Muscle of back (tissue), 11 donors: ENCODE results near the gene CTDP1. TPM values are rescaled to one million over a fixed set of nuclear protein-coding genes. Genes with fewer than 3 reads are reported as not detected.

Source experiments
- DNase-seq, 3 donors: peaks; one replicate each; pipeline versions ENCODE4 v3.0.0 to v3.0.0-alpha.2; 2013
- polyA plus RNA-seq, 10 donors: library from polyadenylated mRNA; unstranded; fragments of 120-200 nt; gene quantifications; one replicate each; pipeline ENCODE4 v1.2.1, GENCODE V29; 2013; ENCODE audit not compliant: insufficient read length in 10 of 10

Gene CTDP1
- polyA plus RNA-seq, 10 donors = 6.4 to 10.6 (median 8.4) TPM

DNA sequence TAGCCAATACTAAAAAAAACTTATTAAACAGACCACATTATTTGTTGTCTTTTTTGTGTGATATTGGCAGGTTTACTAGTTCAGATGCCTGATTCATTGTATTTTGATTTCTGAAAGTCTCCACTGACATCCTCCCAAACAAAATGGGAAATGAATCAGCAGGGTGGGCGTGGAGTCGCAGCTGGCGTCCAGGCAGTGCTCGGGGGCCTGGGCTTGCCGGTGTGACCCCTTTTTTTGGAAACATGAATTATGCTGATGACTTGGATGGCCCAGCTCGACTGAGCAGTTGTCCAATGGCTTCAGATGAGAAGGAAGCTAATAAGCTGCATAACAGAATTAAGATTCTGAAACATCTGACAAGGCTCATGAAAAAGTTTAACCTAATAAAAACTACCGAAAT is 116.4 kb downstream of the CTDP1 start:
- DNase-seq = peak in 1 of 3 donors; percentile 56

DNA sequence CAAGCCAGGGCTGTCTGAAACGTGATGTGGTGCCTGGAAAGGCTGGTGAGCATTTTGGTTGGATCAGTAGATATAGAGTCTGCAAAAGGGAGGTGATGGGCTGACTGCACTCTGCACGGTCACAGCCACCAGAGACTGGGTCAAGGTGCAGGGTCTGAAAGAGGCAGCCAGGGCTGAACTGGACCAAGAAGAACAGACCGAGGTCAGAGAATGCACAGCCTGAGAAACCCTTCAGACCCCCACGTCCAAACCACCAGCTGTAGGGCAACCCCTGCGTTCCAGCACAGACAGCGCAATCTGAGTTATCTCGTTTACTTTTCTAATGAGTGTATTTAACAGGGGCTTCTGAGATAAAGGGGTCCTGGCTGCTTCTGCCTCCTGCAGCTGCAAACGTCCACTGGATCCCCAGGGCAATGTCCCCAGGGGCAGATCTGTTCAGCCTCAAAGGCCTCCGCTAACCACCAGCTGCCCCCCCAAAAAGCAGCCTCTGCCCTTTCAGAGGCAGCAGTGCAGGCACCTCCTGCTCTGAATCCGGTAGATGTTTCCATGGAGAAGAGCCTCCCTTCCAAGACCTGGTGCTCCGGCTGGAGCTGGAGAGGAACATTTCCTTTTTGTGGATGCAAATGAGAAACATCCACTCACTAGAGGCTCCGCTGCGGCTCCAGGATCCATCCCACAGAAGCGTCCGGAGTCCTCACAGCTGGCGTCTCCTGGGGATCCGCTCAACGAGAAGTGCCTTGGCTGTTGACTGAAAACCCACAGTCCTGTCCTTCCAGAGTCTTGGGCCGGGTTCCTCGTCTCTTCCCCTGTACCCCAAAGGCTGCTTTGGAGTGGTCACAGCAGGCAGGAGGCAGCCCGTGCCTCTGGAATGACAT is 117.2 kb downstream of the CTDP1 start:
- DNase-seq = peak; percentile 40 to 92 (median 77)

DNA sequence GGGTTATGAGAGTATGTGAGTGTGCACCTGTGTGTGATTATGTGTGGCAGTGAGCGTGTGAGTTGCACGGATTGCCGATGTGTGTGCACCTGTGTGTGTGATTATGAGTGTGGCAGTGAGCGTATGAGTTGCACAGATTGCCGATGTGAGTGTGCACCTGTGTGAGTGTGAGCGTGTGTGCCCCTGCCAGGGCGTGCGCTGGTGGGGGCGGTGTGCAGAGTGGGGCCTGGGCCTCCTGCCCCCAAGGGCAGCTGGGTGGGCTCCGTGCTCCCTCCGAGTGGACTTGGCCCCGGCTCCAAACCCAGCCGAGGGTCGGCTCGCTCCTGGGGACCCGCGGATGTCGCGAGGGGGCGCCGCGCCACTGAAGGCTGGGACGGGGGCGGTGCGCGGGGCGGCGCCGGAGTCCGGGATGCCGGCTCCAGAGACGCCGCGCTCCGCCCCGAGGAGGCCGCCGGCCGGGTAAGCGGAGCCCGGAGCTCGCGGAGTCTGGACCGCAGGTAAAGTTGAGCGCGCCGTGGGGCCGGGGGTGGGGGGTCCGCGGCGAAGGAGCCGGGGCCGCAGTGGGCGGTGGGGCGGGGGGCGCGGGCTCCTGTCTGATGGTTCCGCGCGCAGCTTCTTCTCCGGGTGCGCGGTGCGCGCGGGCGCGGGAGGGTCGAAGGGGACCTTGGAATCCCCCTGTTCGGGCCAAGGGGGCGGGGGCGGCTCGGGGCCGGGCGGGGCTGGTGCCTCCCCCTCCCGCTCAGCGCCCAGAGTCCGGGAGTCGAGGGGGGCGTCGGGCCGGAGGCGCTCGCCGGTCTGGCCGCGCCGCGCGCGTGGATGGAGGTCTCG is 118.1 kb downstream of the CTDP1 start, which contains the start of gene KCNG2:
KCNG2 (plus strand) TSS at position 421 of the 828 bp plus-strand sequence. CDS start 65,730 bp downstream, outside the sequence.
- peak; percentile 22 to 82 (median 64) for DNase-seq

DNA sequence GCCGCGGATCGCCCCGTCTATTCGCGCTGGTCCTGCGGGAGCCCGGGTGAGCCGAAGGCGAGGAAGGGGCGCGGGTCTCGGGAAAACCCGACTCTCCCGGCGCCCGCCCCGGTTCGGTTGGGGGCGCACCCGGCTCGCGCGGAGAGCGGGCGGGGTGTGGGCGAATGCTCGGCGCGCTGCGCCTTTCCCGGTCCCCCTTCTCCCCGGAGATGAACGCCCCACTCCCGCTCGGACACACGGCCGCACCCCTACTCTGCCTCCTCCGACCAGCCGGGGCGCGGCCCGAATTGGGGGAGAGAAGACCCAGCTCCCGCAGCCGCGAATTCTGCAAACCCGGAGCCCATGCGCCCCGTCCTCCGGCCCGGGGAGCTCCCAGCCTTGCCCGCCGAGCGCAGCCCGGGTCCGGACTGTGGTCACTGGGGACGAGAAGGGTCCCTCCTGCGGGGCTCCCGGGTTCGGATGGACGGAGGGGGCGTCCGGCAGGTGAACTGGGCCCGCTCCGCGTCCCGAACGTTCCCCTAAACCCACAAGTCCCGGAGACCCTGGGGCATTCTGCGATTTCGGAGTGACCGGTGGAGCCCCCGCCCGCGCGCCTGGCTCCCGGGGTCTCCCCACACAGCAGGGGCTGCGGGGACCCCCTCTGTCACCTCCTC is 118.9 kb downstream of the CTDP1 start:
- DNase-seq = peak in 1 of 3 donors; percentile 46

DNA sequence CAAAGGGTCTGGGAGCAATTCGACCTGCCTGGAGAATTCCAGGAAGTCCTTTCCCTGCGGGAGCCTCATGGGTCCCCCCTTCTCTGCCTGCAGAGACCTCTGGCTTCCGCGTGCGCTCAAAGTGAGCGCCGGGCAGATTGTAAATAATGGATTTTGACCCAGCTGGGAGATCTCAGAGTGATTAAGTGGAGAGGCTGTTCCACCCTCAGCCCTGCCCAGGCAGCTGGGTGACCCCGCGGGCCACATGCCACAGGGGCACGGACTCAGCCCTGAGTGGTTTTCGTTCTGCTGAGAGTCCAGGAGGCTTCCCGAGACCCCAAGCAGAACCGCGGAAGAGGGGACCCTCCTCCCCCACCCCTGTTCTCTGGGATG is 119.4 kb downstream of the CTDP1 start:
- no peak for DNase-seq

DNA sequence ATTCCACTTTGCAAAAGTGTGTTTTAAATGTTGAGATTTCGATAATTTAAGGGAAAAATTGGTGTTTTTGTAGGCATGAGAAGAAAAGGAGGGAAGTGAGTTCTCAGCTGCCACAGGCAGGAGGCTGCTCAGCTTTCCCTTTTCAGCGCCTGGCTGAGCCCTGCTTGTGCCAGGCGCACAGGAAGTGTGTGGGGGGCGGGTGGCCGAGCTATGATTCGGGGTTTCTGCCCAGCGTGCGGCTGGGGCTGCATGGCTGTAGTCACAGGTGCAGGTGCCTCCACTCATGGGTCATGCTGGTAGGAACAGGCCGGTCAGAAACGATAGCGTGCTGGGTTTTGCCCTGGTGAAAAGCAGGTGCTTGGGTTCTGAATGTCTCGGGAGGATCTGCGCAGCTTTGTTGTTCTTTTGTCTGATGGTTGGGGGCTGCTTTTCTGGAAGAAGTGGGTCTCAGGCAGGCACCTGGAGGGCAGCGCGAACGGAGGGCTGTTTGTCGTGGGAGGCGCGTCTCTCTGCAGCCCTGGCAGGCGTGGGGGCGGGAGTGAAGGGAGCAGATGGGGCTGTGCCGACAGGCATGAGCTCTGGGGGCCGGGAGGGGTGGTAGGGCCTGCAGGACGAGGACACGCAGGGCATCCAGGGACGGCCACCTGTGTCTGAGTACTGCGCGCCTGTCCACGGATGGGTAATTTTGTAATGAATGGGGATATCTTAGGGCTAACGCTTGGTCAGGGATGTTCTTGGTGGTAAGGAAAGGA is 120.2 kb downstream of the CTDP1 start:
- DNase-seq = no peak

DNA sequence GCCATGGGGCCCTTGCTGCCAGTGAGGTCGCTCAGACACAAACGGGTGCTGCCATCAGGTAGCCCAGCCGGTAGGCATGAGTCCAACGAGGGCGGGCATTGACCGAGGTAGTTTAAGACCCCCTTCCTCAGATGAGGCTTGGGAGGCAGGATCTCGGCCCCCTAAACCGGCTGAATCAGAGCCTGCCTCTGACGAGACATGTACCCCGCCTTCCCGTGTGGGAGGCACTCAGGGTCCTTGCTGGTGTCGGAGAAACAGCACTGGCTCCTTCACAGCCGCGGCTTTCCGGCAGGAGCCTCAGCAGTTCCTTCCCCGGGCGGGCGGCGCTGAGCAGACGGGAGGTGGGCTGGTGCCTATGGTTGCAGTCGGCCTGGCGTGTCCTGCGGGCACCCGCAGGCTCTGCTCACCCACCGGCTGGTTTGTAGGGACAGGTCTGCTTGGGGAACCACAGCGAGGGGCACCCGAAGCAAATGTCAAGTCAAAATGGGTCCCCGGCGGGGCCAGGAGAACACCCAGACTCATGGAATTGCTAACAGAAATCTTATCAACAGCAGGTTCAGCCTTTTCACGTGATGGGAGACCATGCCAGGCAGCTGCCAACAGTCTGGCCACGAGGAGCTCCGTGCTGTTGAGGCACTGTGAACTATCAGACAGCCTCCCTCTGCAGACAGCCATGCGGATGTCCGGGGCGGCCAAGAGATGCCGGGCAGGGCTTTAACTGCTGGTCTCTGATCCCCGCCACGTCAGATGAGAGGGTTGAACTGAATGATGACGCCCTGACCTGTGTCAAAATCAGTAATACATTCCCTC is 121.0 kb downstream of the CTDP1 start:
- no peak for DNase-seq

DNA sequence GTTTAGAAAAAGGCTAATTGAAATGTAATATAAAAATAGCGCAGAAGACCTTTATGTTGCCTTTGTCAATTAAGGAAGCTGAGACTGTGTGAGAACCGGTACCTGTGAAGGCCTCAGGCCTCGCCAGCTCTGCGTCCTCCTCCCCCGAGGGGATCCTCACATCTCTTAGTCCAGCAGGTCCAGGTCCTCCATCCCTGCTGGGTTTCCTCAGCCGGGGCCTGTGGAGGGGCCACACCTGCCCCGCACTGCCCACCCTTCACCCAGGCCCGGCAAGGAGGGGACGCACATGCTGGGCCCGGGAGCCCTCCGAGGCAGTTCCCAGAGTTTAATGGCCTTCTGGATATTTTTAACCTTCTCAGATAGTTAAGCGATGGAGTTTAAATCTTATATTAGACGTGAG is 121.6 kb downstream of the CTDP1 start:
- no peak for DNase-seq

DNA sequence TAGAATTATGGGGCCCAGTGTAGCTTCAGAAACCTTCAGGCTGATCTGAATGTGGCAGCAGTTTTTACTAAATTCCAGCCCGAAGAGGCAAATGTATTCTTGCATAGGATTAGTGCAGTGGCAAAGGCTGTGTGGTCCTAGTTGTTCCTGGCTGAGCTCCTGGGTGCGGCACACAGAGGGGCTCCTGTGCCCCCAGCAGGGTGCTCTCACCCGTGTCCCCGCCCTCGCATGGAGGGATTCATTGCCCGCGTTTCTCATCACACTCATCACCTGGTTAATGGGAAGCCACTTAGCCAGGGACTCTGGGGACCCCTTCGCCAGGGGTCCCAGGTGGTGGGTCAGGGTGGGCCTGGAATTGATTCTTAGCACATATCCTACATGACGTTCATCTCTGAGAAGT is 122.0 kb downstream of the CTDP1 start:
- no peak for DNase-seq

DNA sequence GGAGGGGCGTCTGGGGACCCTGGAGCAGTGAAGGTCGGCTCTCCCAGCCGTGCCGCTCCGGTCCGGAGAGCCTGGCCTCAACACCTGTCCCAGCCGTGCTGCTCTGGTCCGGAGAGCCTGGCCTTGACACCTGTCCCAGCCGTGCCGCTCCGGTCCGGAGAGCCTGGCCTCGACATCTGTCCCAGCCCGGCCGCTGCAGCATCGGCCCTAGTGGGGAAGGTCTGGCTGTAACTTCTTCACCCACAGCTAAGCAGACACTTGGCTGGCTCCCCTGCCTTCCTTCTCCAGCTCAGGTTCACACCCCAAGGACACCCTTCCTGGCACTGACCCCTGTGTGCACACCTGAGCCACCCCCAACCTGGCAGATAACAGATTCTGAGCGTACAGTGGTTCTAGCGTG is 122.7 kb downstream of the CTDP1 start:
- no peak for DNase-seq

DNA sequence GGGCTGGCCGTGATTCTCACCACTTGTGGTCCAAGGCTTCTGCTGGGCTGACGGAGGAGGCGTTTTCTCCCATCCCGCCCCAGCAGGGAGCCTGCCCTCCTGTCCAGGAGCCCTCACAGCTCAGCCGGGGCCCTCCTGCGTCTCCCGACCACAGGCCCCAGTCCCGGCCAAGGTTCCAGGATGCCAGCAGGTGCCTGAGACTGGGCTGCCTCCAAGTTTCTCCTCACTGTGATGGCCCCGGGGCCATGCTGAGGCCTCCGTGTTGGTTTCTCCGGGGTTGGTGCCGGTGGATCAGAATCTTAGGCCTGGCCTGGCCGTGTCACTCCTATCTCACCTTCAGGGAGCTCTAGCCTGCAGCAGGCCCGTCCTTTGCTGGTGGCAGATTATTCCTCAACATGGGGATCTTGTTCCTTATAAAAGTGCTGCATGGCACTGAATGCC is 124.0 kb downstream of the CTDP1 start:
- DNase-seq = no peak

Other genes starting within 250 kb of the CTDP1 start
- gene KCNG2, start 118.1 kb downstream of the CTDP1 start, polyA plus RNA-seq = under 1 TPM; 0.13 to 0.63 (median 0.37) TPM